Measurements from ENCODE around the gene LRRC7. TPM values are rescaled to one million over a fixed set of nuclear protein-coding genes. Genes with fewer than 3 reads are reported as not detected.

LRRC7 gene
- total and polyA plus RNA-seq, 4 donors, result 6.1 TPM; not detected in 3

- Histone ChIP-seq H3K9ac (ENCODE audit: insufficient read depth in 1 of 2, low read length in 2 of 2) (no peak overlapping the region), H3K27ac (ENCODE audit: low read depth in 1 of 2, low read length in 1 of 2) (no peak overlapping the region), H3K4me3 (no peak overlapping the region), H3K9me3 (ENCODE audit: control insufficient read depth in 4 of 4, insufficient read depth in 3 of 4, low read length in 3 of 4) (no peaks in the 10 kb centered on the region), H3K4me1 (ENCODE audit: control insufficient read depth in 5 of 5, insufficient read depth in 5 of 5, low read length in 5 of 5) (peaks cover 0 to 3% (median 0%) of the 10 kb centered on the region in 5 donors), H3K27me3 (ENCODE audit: control insufficient read depth in 3 of 3, insufficient read depth in 3 of 3, low read length in 2 of 3) (no peaks in the 10 kb centered on the region), H3K36me3 (ENCODE audit: control insufficient read depth in 4 of 4, insufficient read depth in 4 of 4, low read length in 4 of 4) (no peaks in the 10 kb centered on the region)
- DNase-seq (no peak), ATAC-seq (ENCODE audit: insufficient read depth, low FRiP score) (no peak)
- TF ChIP-seq CTCF (IDR thresholded peaks at IDR 0.05; ENCODE audit: control extremely low read depth, extremely low read depth), result no peak
- 74 to 83% methylated on average over 1 of the region's 1 CpG for WGBS, 2 donors
Observed at GRCh38 chr1:70101774-70102173, 534.1 kb downstream of the LRRC7 start.

- Histone ChIP-seq H3K27ac (ENCODE audit: low read depth in 1 of 2, low read length in 1 of 2) (no peak overlapping the region), H3K4me1 (ENCODE audit: control insufficient read depth in 5 of 5, insufficient read depth in 5 of 5, low read length in 5 of 5) (peaks cover 0 to 12% (median 3%) of the 10 kb centered on the region in 5 donors), H3K9ac (ENCODE audit: insufficient read depth in 1 of 2, low read length in 2 of 2) (no peak overlapping the region), H3K27me3 (ENCODE audit: control insufficient read depth in 3 of 3, insufficient read depth in 3 of 3, low read length in 2 of 3) (no peaks in the 10 kb centered on the region), H3K4me3 (no peak overlapping the region), H3K9me3 (ENCODE audit: control insufficient read depth in 4 of 4, insufficient read depth in 3 of 4, low read length in 3 of 4) (no peaks in the 10 kb centered on the region), H3K36me3 (ENCODE audit: control insufficient read depth in 4 of 4, insufficient read depth in 4 of 4, low read length in 4 of 4) (no peaks in the 10 kb centered on the region)
- no peak for ATAC-seq (ENCODE audit: insufficient read depth, low FRiP score)
- DNase-seq, result peak in 2 of 3 donors; percentile 49 to 54
- TF ChIP-seq CTCF (IDR thresholded peaks at IDR 0.05; ENCODE audit: control extremely low read depth, extremely low read depth), result no peak
- WGBS, 2 donors, result 85 to 92% methylated on average over 1 of the region's 1 CpG
Observed at GRCh38 chr1:70103770-70104169, 536.0 kb downstream of the LRRC7 start.

- H3K36me3 ChIP-seq (ENCODE audit: control insufficient read depth in 4 of 4, insufficient read depth in 4 of 4, low read length in 4 of 4), result no peaks in the 10 kb centered on the region
- TF ChIP-seq CTCF (IDR thresholded peaks at IDR 0.05; ENCODE audit: control extremely low read depth, extremely low read depth), result no peak
- H3K9ac ChIP-seq (ENCODE audit: insufficient read depth in 1 of 2, low read length in 2 of 2), result no peak overlapping the region
- H3K4me3 ChIP-seq, result no peak overlapping the region
- WGBS, 2 donors, result 86 to 93% methylated on average over 5 of the region's 5 CpGs
- no peaks in the 10 kb centered on the region for H3K9me3 ChIP-seq (ENCODE audit: control insufficient read depth in 4 of 4, insufficient read depth in 3 of 4, low read length in 3 of 4)
- no peaks in the 10 kb centered on the region for H3K27me3 ChIP-seq (ENCODE audit: control insufficient read depth in 3 of 3, insufficient read depth in 3 of 3, low read length in 2 of 3)
- H3K27ac ChIP-seq (ENCODE audit: low read depth in 1 of 2, low read length in 1 of 2), result no peak overlapping the region
- DNase-seq (peak; percentile 53 to 89 (median 87)), ATAC-seq (ENCODE audit: insufficient read depth, low FRiP score) (no peak)
- peaks cover 0 to 24% (median 4%) of the 10 kb centered on the region in 5 donors for H3K4me1 ChIP-seq (ENCODE audit: control insufficient read depth in 5 of 5, insufficient read depth in 5 of 5, low read length in 5 of 5)
Observed at GRCh38 chr1:70109241-70109640, 541.5 kb downstream of the LRRC7 start.

- DNase-seq, result no peak
- 86 to 92% methylated on average over 5 of the region's 5 CpGs for WGBS, 2 donors
- Histone ChIP-seq H3K27me3 (ENCODE audit: control insufficient read depth in 3 of 3, insufficient read depth in 3 of 3, low read length in 2 of 3) (no peaks in the 10 kb centered on the region), H3K9me3 (ENCODE audit: control insufficient read depth in 4 of 4, insufficient read depth in 3 of 4, low read length in 3 of 4) (no peaks in the 10 kb centered on the region), H3K4me1 (ENCODE audit: control insufficient read depth in 5 of 5, insufficient read depth in 5 of 5, low read length in 5 of 5) (peaks cover 0 to 26% (median under 1%) of the 10 kb centered on the region in 5 donors), H3K36me3 (ENCODE audit: control insufficient read depth in 4 of 4, insufficient read depth in 4 of 4, low read length in 4 of 4) (no peaks in the 10 kb centered on the region), H3K9ac (ENCODE audit: insufficient read depth in 1 of 2, low read length in 2 of 2) (no peak overlapping the region), H3K4me3 (no peak overlapping the region), H3K27ac (ENCODE audit: low read depth in 1 of 2, low read length in 1 of 2) (no peak overlapping the region)
- ATAC-seq (ENCODE audit: insufficient read depth, low FRiP score), result no peak
- no peak for TF ChIP-seq CTCF (IDR thresholded peaks at IDR 0.05; ENCODE audit: control extremely low read depth, extremely low read depth)
Observed at GRCh38 chr1:70112838-70113237, 545.1 kb downstream of the LRRC7 start.

Data from lung (tissue), 12 donors.